HG02852 (cell line): ENCODE results near the gene VIP.

Experiments used
- ATAC-seq: cut with Tn5 transposase; IDR thresholded peaks from one replicate; pipeline ENCODE4 v1.9.1; 2021; ENCODE audit warnings: mild to moderate bottlenecking, moderate library complexity; ENCODE audit not compliant: unreplicated experiment

Gene VIP

DNA sequence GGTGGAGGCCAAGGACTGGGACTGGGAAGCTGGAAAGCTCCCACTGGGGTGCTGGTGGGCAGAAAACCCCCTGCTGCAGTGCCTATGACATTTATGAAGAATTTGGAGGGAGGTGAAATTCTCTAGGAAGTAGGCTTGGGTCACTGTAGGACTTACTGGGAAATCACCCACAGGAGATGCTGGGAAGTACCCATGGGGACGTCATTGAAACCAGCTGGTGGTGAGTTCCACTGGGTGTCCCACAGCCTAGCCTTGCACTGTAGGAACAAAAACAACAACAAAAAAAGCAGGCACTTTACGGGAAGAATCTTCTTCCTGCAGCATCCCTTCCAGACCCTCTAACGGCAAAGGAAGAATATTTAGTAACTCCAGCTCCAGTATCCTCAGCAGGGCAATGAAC lies 26.2 kb downstream of the VIP start:
- no peak for ATAC-seq

DNA sequence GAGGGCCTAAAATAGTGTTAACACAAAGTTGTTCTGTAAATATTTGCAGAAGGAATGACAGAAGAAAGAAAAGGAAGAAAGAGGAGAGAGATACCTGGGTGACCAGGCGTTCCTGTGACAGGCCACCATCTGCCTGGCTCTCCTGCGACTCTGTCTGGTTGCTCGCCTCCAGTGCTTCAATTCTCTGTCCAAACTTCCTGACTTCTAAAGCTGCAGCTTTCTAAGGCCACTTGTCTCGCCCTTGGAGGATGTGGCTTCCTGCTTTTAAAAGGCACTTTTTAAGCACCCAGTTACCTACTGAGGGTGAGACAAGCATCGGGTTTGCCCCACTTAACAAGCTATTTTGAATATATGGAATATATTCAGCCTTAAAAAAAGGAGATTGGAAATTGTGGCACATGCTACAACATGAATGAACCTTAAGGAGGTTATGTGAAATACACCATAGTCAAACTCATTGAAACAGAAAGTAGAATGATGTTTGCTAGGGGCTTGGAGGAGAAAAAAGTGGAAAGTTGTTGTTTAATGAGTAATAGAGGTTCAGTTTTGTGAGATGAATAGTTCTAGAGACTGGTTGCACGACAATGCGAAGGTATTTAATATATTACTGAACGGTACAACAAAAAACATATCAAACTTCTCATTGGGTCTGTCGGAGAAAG lies 32.8 kb downstream of the VIP start:
- ATAC-seq: no peak

DNA sequence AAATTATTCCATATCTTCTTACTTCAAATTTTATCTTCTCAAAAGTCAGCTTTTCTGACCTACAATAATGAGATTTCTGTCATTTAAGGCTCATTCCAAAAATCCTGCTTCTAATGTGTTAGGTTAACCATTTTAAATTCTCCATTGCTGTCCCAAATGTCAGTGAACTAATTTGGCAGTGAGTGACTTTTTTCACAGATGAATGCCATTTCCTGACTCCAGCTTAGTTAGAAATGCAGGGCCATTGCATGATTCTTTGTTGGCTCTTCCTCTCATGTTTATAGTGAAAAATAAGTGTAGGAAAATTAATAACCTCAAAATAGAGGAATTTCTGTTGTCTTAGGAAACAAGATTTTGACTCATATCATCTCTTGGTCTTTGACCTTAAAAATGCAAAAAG lies 44.1 kb downstream of the VIP start:
- ATAC-seq: no peak

DNA sequence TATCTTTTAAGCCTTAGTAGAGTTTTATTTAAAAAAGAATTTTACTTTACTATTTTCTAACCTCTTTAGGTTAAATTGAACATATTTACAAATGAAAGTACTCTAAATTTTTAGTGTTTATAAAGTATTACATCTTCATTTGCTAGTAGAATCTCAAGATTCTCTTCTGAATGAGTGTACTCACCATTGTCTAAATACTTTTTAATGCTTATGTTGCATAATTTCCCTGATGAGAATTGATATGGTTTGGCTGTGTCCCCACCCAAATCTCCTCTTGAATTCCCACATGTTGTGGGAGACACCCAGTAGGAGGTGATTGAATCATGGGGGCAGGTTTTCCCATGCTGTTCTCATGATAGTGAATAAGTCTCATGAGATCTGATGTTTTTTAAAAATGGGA lies 53.6 kb downstream of the VIP start:
- ATAC-seq: no peak
